ENCODE measurements around the gene NTF3.

The NTF3 gene

DNA sequence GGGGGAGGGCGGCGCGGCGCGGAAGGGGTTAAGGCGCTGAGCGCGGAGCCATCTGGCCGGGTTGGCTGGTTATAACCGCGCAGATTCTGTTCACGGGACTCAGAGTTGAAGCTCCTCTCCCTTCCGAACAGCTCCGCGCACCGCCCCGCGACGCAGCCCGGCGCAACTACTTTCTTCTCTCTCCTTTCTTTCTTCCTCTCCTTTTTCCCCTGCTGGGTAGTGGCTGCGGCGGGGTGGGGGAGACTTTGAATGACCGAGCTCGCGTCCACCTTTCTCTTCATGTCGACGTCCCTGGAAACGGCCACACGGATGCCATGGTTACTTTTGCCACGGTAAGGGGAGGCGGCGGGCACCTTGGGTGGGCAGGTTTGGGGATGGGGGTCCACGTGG, at the start of gene NTF3:
TSS of gene NTF3 (plus strand) at position 98 of the 390 bp plus-strand sequence. CDS start at position 315, 217 bp downstream.
- peak; percentile 15 for DNase-seq

GRCh38 chr12:5384015-5384414, 47.9 kb upstream of the NTF3 start:
- no peak for DNase-seq

DNA sequence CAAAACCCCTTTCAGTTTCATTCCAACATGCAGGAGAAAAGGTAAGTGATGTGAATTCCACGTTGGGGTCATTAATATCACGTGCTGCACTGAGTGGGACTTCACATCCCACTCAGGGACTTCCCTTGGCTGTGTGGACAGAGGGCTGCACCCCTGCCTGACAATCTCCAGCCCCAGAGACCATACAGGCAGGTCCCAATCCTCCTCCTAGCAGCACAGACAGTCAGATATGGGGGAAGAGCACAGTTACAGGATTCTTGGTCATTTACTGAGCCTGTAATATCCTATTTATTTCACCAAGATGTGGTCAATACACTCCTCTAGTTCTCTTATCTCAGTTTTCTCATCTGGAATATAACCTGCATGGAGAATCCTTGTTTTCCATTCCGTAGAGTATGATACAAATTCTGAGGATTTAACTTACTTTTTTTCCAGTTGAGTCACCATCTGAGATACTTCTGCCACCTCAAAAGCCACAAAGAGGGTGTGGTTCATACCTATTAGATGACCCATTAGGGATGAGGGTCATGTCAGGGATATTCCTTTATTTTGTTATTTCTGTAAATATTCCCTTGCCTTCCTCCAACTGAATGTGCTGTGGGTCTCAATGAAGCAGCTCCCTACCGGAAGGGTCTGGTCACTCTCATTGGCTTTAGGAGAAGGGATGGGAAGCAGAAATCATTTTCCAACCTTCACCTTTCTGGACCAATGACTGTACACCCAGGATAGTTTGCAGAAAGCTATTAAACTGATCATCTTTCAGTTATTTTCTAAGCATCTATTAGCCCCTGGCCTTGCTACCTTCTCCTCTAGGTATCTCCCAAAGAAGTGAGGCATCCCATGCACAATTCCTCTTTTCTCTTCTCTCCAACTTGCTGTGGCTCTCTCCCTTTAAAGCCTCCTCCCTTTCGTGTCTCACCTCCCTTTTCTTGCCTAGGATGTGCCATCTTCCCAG, 43.0 kb upstream of the NTF3 start:
- DNase-seq: no peak

DNA sequence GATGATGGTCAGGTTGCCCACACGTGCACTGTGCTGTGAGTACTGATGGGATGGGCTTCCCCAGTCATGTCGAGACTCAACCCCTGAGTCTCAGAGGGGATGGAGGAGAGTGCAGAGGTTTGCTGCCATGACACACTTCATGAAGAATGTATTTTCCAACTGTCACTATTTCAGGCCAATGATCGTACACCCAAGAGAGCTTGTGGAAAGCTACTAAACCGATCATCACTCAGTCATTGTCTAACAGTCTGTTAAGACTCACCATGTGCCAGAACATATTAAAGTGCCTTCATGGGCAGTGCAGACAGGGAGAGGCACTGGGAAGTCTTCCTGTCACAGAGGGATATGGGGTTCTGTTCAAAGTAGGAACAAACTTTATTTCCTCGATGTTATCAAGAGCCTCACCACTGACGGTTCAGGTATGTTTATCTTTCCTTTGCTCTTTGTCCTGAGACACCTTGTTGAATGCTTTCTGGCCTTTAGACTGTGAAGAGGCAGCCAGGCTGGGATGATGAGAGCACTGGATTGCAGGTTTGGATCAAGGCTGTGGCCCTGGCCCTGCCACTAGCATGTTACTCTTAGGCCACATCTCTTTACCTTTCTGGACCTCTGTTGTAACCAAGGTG, 41.6 kb upstream of the NTF3 start:
- DNase-seq: no peak

GRCh38 chr12:5391653-5392052, 40.3 kb upstream of the NTF3 start:
- no peak for DNase-seq

- DNase-seq: no peak
Observed at GRCh38 chr12:5392961-5393360, 38.9 kb upstream of the NTF3 start.

GRCh38 chr12:5395443-5396271, 36.3 kb upstream of the NTF3 start:
- DNase-seq: no peak

DNA sequence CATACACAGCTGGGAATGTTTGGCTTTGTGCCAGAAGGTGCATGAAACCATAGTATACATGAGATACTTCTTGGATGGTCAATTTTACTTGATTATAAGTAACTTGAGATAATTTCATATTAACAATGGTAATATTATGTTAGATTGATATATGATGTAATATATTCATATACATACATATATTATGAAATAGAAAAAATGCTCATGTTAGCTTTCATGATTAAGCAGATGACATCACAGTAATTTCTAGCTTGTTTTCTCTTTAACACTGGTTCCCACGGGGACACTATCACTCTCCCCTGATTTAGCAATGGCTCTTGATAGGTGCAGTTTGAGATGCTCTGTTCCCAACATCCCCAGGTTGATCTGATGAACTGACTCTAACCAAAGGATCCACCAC, 35.4 kb upstream of the NTF3 start:
- DNase-seq: no peak

GRCh38 chr12:5399266-5399665, 32.6 kb upstream of the NTF3 start:
- no peak for DNase-seq

GRCh38 chr12:5402009-5402935, 29.6 kb upstream of the NTF3 start:
- DNase-seq: no peak

GRCh38 chr12:5403411-5403810, 28.5 kb upstream of the NTF3 start:
- DNase-seq: no peak

DNA sequence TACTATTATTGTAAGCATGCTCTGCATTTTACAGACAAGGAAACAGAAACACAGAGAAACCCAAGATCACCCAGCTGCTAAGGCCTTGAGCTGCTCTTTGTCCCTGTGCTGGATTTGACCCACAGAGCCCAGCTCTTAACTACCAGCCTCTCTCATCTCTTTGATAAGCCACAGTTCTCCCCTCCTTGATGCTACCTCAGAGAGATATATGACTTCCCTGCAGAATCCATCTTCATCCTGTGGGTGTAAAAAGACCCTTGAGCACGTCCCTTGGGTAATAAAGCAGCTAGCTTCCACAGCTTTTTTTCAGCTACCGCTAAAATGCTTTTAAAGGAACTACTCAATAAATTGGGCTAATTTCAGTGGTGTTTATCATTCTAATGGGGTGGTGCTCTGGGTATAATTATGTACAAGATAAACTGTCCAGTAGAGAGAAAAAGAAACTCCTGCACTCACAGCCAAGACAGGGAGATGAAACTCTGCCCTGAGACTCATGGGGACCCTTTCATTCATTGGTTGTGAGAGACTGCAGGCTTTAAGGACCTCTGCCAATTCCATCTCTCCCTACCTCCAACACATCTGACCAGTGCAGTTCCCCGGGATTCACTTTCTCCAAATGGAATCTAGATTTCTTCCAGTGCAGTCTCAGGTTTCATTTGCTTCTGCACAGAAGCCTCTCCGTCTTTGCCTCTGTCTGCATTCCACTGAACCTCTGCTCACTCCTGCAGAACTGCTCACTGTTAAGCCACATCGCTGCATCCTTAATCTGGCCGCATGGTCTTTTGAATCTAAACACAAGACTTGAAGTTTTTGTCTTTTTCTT, 24.7 kb upstream of the NTF3 start:
- DNase-seq: no peak

DNA sequence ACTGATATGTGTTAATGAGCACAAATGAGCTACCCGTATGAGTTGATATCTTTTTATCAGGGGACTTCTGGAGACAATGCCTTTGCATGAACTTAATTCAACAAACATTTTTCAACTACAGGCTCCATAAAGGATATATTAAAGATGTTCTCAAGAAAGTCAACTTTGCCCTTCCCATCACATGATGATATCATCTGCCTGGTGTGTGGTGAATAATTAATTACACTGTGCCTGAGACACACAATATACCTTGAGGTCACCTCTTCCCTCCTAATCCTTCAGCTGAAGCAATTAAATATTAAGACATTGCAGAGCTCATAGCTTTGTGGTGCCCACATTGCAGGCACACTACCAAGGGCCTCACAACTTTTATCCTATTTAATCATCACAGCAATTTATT, 22.3 kb upstream of the NTF3 start:
- DNase-seq: no peak

DNA sequence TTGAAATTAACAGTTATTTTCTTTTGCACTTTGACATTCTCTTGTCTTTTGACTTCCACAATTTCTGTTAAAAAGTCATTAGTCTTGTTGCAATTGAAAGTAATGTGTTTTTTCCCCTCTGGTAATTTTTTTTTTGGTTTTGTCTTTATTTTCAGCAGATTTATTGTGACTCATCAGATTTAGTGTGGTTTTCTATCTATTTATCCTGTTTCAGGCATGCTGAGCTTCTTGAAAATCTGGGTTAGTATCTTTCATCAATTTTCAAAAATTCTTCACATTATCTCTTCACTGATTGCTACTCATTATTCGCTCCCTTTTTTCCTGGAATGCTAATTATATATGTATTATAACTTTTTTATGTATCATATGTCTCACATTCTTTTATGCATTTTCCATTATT, 15.3 kb upstream of the NTF3 start:
- no peak for DNase-seq

GRCh38 chr12:5417500-5417899, 14.4 kb upstream of the NTF3 start:
- no peak for DNase-seq

DNA sequence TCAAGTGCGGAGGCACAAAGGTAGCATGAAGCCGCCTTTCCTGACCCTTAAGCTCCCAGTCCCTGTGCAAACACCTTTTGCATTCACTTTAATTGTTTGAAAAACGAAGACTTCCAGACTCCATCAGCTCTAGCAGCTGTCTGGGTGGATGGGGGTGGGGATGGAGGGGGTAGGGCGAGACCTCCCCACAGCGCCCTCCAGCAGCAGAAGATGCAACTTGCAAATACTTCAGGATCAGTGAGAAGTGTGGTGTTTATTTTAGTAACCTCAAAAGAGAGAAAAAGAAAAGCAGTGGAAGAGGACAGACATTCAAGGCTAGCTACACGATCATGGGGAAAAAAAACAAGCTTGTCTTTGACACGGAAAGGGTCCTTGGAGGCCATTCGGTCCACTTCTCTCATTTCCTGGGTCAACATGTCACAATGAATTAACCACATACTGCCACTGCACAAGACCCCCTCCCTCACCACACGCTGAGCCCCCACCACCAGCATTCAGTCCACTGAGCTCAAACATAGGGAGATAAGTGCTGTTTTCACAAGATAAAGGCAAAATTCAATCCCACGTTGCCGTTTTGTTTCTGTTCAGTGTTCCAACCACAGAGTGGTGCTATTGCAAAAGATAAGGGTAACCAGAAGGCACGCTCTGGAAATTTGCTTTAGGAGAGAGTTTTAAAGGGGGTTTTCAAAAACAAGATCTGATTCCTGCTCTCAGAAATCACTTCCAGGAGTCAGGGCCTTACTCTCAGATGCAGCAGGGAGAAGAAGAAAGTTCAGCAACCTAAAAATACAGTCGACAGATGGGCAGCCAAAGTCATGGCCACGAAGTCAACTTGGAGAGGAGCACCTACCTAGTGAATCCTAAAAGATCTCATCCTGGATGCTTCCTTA, 3.3 kb upstream of the NTF3 start:
- peak; percentile 18 for DNase-seq

DNA sequence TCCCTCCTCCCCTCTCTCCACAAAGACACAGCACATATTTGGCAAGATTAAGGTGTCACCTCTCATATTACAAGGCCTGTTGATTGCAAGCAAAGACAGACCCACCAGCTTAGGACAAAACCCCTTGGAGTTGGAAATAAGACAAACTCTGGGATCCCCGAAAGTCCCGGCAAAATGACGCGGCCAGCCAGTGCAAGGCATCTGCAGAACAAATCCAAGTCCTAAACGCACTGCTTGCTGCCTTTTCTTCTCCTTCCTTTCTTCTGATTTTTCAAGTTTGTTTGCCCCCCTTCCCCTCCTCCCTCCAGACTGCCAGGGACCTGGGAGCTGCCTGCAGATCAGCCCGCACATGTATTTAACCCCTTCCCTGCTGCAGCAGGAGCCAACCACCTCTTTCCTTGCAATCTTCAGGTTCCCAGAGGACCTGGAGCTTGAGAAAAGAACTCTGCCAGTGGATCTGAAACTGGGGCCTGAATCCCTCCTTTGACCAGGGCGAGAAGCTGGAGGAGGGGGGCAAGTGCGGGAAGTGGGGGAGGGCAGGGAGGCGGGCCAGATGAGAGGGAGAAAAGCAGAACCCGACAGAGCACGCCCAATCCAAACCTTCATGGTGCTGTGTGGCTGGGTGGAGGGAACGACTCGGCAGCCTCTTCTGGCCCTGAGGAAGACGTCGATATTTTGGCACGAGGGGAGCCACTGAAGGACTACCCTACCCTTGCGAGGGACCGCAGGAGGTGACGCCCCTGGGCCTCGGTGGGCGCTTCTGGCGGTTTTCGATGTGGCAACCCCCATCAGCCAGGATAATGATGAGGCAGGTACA, 2.0 kb upstream of the NTF3 start:
- no peak for DNase-seq

- no peak for DNase-seq
Observed at GRCh38 chr12:5430641-5431603, 986 bp upstream of the NTF3 start.

Measured in NCI-H526 treated with DMSO at 0.1 percent for 48 hours (cell line).